ENCODE results near the gene THRB. TPM values are rescaled to one million over a fixed set of nuclear protein-coding genes. Genes with fewer than 3 reads are reported as not detected.

Gene THRB
- total RNA-seq, 1 experiment from 2014 or later, result 5.8 TPM

GRCh38 chr3:24386458-24386857, 108.2 kb downstream of the THRB start:
- DNase-seq (ENCODE audit: low spot score), result no peak

GRCh38 chr3:24385012-24385615, 109.5 kb downstream of the THRB start:
- Mint-ChIP-seq H3K4me1 (peaks cover 7% of the 10 kb centered on the region; the same call in 1 of the 2 replicates), H3K4me3 (no peak overlapping the region), H3K27ac (no peak overlapping the region), H3K9me3 (no peaks in the 10 kb centered on the region), H3K36me3 (no peaks in the 10 kb centered on the region), H3K27me3 (ENCODE audit: low read depth) (no peaks in the 10 kb centered on the region; the same call in 1 of the 2 replicates)
- ChIA-PET POLR2A (no interaction called here), CTCF (no interaction called here)
- DNase-seq (ENCODE audit: low spot score) (no peak), ATAC-seq (no peak)
- TF ChIP-seq TEAD1 (CRISPR knock-in tag; IDR thresholded peaks at IDR 0.05), result no peak
- TF ChIP-seq USF1 (CRISPR knock-in tag; IDR thresholded peaks at IDR 0.05), result no peak
- TF ChIP-seq ELF4 (CRISPR knock-in tag; IDR thresholded peaks at IDR 0.05; ENCODE audit: low read depth), result no peak
- no peak for TF ChIP-seq NR1H2 (CRISPR knock-in tag; IDR thresholded peaks at IDR 0.05)
- no peak for TF ChIP-seq USF2 (CRISPR knock-in tag; IDR thresholded peaks at IDR 0.05)
- no peak for TF ChIP-seq E2F1 (CRISPR knock-in tag; IDR thresholded peaks at IDR 0.05)
- TF ChIP-seq MXD4 (CRISPR knock-in tag; IDR thresholded peaks at IDR 0.05; ENCODE audit: borderline replicate concordance), result no peak
- TF ChIP-seq ZNF512 (CRISPR knock-in tag; IDR thresholded peaks at IDR 0.05; ENCODE audit: borderline replicate concordance), result no peak

More at GRCh38 chr3:24386458-24386857, 108.2 kb downstream of the THRB start:
- TF ChIP-seq E2F1 (CRISPR knock-in tag; IDR thresholded peaks at IDR 0.05) (no peak), JUN (CRISPR knock-in tag; IDR thresholded peaks at IDR 0.05) (no peak), NR1H2 (CRISPR knock-in tag; IDR thresholded peaks at IDR 0.05) (no peak), ZNF396 (CRISPR knock-in tag; IDR thresholded peaks at IDR 0.05; ENCODE audit: borderline replicate concordance) (no peak), CDX4 (CRISPR knock-in tag; IDR thresholded peaks at IDR 0.05; ENCODE audit: borderline replicate concordance) (no peak), CBFB (CRISPR knock-in tag; IDR thresholded peaks at IDR 0.05; ENCODE audit: low read depth) (no peak), FOXK1 (CRISPR knock-in tag; IDR thresholded peaks at IDR 0.05) (no peak), GABPB1 (CRISPR knock-in tag; IDR thresholded peaks at IDR 0.05) (no peak), NFYB (CRISPR knock-in tag; conservative IDR thresholded peaks at IDR 0.05; ENCODE audit: low read depth) (no peak), TP53 (CRISPR knock-in tag; IDR thresholded peaks at IDR 0.05) (no peak), USF1 (CRISPR knock-in tag; IDR thresholded peaks at IDR 0.05) (no peak), E2F4 (CRISPR knock-in tag; IDR thresholded peaks at IDR 0.05; ENCODE audit: borderline replicate concordance, low read depth) (no peak), RELA (CRISPR knock-in tag; IDR thresholded peaks at IDR 0.05; ENCODE audit: borderline replicate concordance) (no peak), ZNF416 (CRISPR knock-in tag; IDR thresholded peaks at IDR 0.05) (no peak), ZBTB43 (CRISPR knock-in tag; IDR thresholded peaks at IDR 0.05) (no peak), OVOL2 (CRISPR knock-in tag; IDR thresholded peaks at IDR 0.05; ENCODE audit: borderline replicate concordance) (no peak), ZBTB21 (CRISPR knock-in tag; IDR thresholded peaks at IDR 0.05; ENCODE audit: borderline replicate concordance) (no peak), FOXP1 (CRISPR knock-in tag; IDR thresholded peaks at IDR 0.05; ENCODE audit: borderline replicate concordance) (no peak), SMAD4 (CRISPR knock-in tag; IDR thresholded peaks at IDR 0.05) (no peak), ETV6 (CRISPR knock-in tag; IDR thresholded peaks at IDR 0.05) (no peak)
- H3K4me1 Mint-ChIP-seq, result peaks cover 7% of the 10 kb centered on the region; the same call in 1 of the 2 replicates
- ChIA-PET POLR2A (no interaction called here), CTCF (no interaction called here)
- H3K9me3 Mint-ChIP-seq, result no peaks in the 10 kb centered on the region
- no peak for ATAC-seq
- H3K27me3 Mint-ChIP-seq (ENCODE audit: low read depth), result no peaks in the 10 kb centered on the region
- H3K4me3 Mint-ChIP-seq, result no peak overlapping the region
- H3K27ac Mint-ChIP-seq, result no peak overlapping the region
- H3K36me3 Mint-ChIP-seq, result no peaks in the 10 kb centered on the region
